NCI-H226 (cell line): ENCODE results near the gene KIT.
A peak's percentile ranks its signal among the peaks of the same experiment; 100 is the strongest.

Experiments
- DNase-seq: peaks from one replicate; pipeline ENCODE4 v3.0.0-alpha.2; 2015

The KIT gene

DNA sequence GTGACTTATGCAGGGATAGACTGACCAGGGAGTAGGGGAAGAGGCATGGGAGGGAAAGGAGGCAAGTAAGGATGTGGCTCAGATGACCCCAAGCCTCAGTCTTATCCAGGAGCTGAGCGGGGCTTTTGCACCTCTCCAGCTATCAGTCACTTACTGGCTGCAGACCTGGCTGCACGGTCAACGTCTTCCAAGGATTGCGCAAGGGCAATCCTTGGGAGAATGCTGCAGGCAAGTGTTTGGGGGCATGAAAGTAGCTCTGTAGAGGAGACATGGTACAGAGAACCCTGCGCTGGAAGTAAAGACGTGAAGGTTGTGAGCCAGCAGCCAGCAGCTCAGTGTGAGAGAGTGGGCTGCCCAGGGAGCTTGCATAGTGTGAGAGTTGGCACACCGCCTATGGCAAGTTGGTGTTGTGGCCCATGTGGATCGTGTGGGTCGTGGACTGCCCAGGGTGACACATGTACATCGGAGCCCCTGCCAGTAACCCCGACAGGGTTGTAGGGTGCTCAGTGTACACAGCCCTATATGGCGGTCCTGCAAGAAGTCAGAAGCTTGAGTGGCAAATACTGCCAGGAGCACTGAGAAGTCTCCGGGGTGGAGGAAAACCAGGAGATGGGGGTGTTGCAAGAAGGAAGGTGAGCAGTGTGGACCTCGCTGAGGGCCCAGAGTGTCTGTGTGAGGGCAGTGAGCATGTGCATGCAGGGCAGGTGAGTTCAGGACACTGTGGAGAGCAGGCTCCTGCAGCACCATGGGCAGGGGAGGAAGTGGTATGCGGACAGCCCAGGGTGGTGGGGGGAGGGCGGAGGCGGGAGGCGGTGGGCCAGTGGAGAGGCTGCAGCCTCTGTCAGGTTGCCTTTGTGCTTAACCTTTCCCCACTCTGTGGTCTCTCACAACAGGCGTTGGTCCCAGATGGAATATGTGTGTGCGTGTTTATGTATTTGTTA, 50.9 kb downstream of the KIT start:
- no peak for DNase-seq

GRCh38 chr4:54709400-54709799, 51.6 kb downstream of the KIT start:
- DNase-seq: no peak

DNA sequence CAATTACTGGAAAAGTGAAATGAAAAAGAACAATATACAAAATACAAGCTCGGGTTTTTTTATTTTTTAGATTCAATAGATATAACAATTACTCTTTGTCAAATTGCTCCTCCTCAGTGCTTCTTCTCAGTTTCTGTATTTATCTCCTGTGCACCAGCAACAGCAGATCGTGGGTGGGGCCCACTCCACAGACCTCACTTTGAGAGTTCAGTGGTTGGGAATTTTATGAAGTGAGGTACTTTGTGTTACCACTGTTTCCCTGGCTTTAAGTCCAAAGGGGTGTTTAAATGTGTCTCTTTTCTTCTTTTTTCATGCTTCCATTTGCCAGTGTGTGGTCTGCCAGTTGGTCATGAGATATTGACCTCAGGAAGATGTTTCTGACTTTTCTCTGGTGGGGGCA, 54.4 kb downstream of the KIT start:
- no peak for DNase-seq

DNA sequence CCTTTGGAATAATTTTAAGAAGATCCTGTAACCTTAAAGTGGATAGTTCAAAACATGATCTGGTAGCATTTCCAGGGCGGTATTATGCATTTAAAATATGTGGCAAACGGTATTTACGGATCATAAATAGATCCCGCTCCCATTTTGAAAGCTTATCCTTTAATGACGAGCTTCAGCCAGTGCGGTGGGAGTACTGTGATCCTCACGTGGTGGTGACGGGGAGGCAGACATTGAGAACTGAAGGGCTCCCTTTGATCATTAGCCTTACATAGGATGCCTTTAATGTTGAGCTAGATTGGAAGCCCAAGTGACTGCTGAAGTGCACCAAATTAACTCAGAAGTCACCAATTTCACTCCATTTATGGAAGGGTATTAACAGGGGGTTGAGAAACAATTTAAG, 56.9 kb downstream of the KIT start:
- DNase-seq: no peak

DNA sequence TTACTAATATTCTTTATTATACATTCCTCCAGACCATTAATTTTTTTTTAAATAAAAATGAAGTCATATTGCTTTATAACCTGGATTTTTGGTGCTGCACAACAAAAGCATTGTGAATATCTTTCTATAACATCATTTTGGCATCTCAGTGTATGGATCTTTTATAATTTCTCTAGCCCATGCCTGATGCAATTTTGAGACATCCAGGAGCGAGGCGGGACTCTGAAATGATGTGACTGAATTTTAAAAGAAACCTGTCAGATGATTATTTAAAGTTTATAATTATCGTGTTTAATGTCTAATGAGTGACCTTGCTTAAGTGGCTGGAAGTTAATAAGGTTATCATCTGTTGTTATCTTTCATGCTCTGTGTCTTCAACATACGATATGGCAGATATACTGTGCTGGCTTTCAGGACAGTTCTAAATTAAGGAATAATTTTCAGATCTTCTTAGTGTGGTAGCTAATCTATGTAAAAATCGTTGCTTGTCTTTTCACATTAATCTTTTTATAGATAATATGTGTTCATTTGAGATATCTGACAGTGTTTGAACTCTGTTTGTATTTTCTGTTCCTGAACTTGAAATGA, 58.8 kb downstream of the KIT start:
- no peak for DNase-seq

- DNase-seq: no peak
These were observed 59.9 kb downstream of the KIT start for GRCh38 chr4:54717694-54718093.

GRCh38 chr4:54719378-54719777, 61.6 kb downstream of the KIT start:
- DNase-seq: peak; percentile 70

DNA sequence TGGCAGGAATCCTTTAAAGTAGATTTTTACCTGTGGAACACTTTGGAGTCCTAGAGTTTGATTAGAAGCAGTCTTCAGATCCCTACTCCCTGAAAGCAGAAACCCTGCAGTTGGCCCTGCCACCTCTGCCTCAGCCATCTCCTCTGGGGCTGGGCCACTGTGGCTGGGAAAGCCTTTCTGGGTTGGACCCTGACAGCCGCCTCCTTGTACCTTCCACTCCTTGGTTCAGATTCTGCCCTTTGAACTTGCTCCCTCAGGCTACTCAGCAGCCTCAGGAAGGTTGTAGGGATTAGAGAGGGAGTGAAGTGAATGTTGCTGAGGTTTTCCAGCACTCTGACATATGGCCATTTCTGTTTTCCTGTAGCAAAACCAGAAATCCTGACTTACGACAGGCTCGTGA, 65.5 kb downstream of the KIT start:
- no peak for DNase-seq

GRCh38 chr4:54723820-54724219, 66.1 kb downstream of the KIT start:
- no peak for DNase-seq

- DNase-seq: no peak
These were observed 69.2 kb downstream of the KIT start for GRCh38 chr4:54726907-54727306.

DNA sequence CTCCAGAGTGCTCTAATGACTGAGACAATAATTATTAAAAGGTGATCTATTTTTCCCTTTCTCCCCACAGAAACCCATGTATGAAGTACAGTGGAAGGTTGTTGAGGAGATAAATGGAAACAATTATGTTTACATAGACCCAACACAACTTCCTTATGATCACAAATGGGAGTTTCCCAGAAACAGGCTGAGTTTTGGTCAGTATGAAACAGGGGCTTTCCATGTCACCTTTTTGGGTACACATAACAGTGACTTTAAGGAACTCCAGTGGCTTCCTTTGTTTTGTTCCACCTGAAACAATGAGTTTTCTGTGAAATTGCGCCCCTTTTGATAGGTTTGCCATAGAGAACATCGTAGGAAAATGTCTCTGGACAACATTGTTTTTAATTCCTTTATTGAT, 69.6 kb downstream of the KIT start:
- no peak for DNase-seq

- DNase-seq: no peak
These were observed 70.6 kb downstream of the KIT start for GRCh38 chr4:54728368-54728767.

- no peak for DNase-seq
These were observed 71.5 kb downstream of the KIT start for GRCh38 chr4:54729256-54729655.

GRCh38 chr4:54730581-54730980, 72.8 kb downstream of the KIT start:
- DNase-seq: no peak

DNA sequence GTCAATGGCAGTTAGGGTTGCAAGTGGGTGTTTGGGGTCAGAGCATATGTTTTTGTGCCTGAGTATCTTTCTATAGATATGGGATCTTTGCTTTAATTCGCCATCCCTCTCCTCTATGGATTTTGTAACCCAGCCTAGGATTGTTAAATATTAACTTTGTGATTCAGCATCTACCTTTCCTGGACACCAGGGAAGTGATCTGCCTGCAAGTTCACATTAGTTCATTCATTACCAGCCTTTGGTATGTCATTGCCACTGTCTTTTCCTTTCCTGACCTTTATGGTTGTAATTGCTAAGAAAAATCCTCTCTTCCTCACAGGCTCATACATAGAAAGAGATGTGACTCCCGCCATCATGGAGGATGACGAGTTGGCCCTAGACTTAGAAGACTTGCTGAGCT, 73.8 kb downstream of the KIT start:
- DNase-seq: no peak

DNA sequence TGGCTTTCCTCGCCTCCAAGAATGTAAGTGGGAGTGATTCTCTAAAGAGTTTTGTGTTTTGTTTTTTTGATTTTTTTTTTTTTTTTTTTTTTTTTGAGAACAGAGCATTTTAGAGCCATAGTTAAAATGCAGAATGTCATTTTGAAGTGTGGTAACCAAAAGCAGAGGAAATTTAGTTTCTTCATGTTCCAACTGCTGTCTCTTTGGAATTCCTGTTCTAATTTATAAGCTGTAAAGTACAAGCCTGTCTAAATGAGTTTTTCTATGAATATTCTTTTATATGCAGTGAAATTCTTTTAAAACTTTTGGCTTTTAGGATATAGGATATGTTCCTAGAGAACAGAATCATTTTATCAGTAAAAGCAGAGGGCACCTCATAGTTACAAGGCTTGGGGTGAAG, 74.2 kb downstream of the KIT start:
- no peak for DNase-seq

DNA sequence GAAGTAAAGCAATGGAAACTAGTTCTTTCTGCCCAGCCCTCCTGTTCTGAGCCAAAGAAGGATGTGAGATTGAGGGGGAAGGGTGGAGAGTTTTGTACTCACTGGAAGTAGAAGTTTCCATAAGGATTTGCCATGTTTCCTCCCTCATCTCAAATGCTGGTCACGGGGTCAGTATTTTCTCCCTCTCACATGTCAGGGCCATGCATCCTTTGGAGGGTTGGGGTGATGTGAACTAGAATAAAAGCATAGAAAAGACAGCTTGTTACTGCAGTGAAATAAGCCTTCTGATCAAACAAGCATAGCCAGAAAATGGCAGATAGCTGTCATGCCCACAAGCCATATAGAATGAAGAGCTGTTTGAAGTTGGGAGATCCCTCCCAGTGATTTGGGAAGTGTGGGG, 79.7 kb downstream of the KIT start:
- DNase-seq: no peak

- no peak for DNase-seq
These were observed 83.4 kb downstream of the KIT start for GRCh38 chr4:54741202-54741601.

- DNase-seq: no peak
These were observed 85.1 kb downstream of the KIT start for GRCh38 chr4:54742636-54743399.

DNA sequence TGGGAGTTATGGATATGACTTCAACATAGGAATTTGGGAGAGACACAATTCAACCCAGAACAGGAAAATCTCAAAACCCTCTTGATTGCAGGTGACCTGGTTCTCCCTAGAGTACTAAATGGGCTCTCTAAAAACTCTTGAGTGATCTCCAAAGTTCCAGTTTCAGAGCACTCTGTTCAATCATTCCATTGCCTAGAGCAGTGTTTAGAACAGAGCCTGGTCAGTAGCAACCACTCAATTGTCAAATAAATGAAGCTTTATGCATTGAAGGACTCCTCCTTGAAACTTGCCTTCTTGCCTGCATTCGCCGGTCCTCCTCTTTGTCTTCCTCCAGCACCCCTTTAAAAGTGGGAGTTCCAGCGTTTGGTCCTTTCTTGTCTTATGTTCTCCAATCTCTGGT, 85.8 kb downstream of the KIT start:
- no peak for DNase-seq

- no peak for DNase-seq
These were observed 86.7 kb downstream of the KIT start for GRCh38 chr4:54744487-54744886.

- DNase-seq: no peak
These were observed 87.4 kb downstream of the KIT start for GRCh38 chr4:54745031-54745770.

- no peak for DNase-seq
These were observed 88.5 kb downstream of the KIT start for GRCh38 chr4:54746218-54746617.
